Panc1 (cell line): ENCODE results near the gene TRIOBP. TPM values are rescaled to one million over a fixed set of nuclear protein-coding genes. Genes with fewer than 3 reads are reported as not detected.
A peak's percentile ranks its signal among the peaks of the same experiment; 100 is the strongest.

Source experiments
- ATAC-seq: fragments of 200-7000 bp; cut with Tn5 transposase; 2 replicates; pipeline ENCODE4 v1.9.1; 2020; ENCODE audit warnings: mild to moderate bottlenecking, moderate library complexity
- BruUV-seq: library from RNA; stranded (reverse); fragments of 400-500 nt; replicated peaks from 2 replicates; lab custom pipeline; 2021; lab: Mats Ljungman, UMichigan
- CTCF ChIA-PET: fragments of 300-600 bp; sonication (Branson Sonifier 250); formaldehyde crosslinking; loops from one replicate; lab custom pipeline; 2022; ENCODE audit warnings: antibody characterized with exemption; lab: Charles Lee
- POLR2A ChIA-PET: fragments of 300-600 bp; sonication (Branson Sonifier 250); formaldehyde crosslinking; loops from one replicate; lab custom pipeline; 2022; ENCODE audit warnings: antibody characterized with exemption; lab: Charles Lee
- DNase-seq: peaks from one replicate; pipeline ENCODE4 v3.0.0-alpha.2; 2010; ENCODE audit warnings: low read depth, low spot score
- H3K27ac ChIP-seq: 2 replicates; pipeline ENCODE4 v1.5.1; 2011; ENCODE audit warnings: mild to moderate bottlenecking, low read length, inconsistent platforms
- H3K27me3 ChIP-seq: fragments of 200-500 bp; sonication (Bioruptor generic); 2 replicates; pipeline ENCODE4 v1.6.0; 2014; ENCODE audit warnings: low read length, inconsistent platforms; ENCODE audit not compliant: control insufficient read depth, insufficient read depth
- H3K36me3 ChIP-seq: fragments of 200-500 bp; sonication (Bioruptor generic); 2 replicates; pipeline ENCODE4 v1.5.1; 2014; ENCODE audit warnings: inconsistent platforms, mild to moderate bottlenecking, low read length, moderate library complexity; ENCODE audit not compliant: control insufficient read depth, insufficient read depth
- H3K4me1 ChIP-seq: 2 replicates; pipeline ENCODE4 v1.5.1; 2011; ENCODE audit warnings: inconsistent platforms, mild to moderate bottlenecking, low read length, moderate library complexity; ENCODE audit not compliant: control insufficient read depth, insufficient read depth
- H3K4me3 ChIP-seq, 2 experiments: 2 replicates each; pipeline ENCODE4 v1.5.1; 2011 to 2012; ENCODE audit warnings: low read depth in 2 of 2, low read length in 2 of 2, mild to moderate bottlenecking in 2 of 2, inconsistent platforms in 1 of 2, moderate library complexity in 1 of 2
- H3K9me3 ChIP-seq: fragments of 200-500 bp; sonication (Bioruptor generic); 2 replicates; pipeline ENCODE4 v1.5.1; 2014; ENCODE audit warnings: low read depth, mild to moderate bottlenecking, inconsistent platforms, low read length, moderate library complexity; ENCODE audit not compliant: control insufficient read depth, insufficient read depth
- POLR2AphosphoS5 ChIP-seq: IDR thresholded peaks from 2 replicates; pipeline ENCODE4 v1.6.1; 2012; ENCODE audit warnings: mild to moderate bottlenecking, low read depth, low read length, moderate library complexity
- SIN3A ChIP-seq: IDR thresholded peaks from 2 replicates; pipeline ENCODE4 v1.6.1; 2012; ENCODE audit warnings: low read depth, mild to moderate bottlenecking, low read length, moderate library complexity, borderline replicate concordance; ENCODE audit not compliant: insufficient read depth
- TCF7L2 ChIP-seq: IDR thresholded peaks from 2 replicates; pipeline ENCODE4 v1.6.1; 2011; ENCODE audit warnings: mild to moderate bottlenecking, low read depth, low read length, inconsistent platforms
- in situ Hi-C: cut with HindIII; loops from 2 replicates; pipeline ENCODE4 v1.10.0; 2016; ENCODE audit warnings: low sequenced_read_pairs, low pct_unique_long_range_greater_than_20kb
- intact Hi-C: fragments of 100-400 bp; cut with micrococcal nuclease; formaldehyde crosslinking; loops from one replicate; pipeline ENCODE4 v1.10.0; 2022; ENCODE audit not compliant: unreplicated experiment
- total RNA-seq: library from RNA; stranded (reverse); gene quantifications from one replicate; pipeline ENCODE4 v1.2.1, GENCODE V29; 2021; ENCODE audit not compliant: unreplicated experiment
- TF ChIP-seq, protein P1 (sequence below), 2 experiments: IDR thresholded peaks; 2 replicates each; pipeline ENCODE4 v1.6.1; 2011 to 2012; ENCODE audit warnings: low read depth in 2 of 2, control low read depth in 1 of 2, low read length in 1 of 2, mild to moderate bottlenecking in 1 of 2, moderate library complexity in 1 of 2; ENCODE audit not compliant: insufficient read depth in 1 of 2
- TF ChIP-seq, protein P2 (sequence below): fragments of 450-650 bp; IDR thresholded peaks from 2 replicates; pipeline ENCODE4 v1.5.1; 2017; ENCODE audit warnings: mild to moderate bottlenecking

Gene TRIOBP
- total RNA-seq, 1 experiment from 2014 or later, result 50.5 TPM

DNA sequence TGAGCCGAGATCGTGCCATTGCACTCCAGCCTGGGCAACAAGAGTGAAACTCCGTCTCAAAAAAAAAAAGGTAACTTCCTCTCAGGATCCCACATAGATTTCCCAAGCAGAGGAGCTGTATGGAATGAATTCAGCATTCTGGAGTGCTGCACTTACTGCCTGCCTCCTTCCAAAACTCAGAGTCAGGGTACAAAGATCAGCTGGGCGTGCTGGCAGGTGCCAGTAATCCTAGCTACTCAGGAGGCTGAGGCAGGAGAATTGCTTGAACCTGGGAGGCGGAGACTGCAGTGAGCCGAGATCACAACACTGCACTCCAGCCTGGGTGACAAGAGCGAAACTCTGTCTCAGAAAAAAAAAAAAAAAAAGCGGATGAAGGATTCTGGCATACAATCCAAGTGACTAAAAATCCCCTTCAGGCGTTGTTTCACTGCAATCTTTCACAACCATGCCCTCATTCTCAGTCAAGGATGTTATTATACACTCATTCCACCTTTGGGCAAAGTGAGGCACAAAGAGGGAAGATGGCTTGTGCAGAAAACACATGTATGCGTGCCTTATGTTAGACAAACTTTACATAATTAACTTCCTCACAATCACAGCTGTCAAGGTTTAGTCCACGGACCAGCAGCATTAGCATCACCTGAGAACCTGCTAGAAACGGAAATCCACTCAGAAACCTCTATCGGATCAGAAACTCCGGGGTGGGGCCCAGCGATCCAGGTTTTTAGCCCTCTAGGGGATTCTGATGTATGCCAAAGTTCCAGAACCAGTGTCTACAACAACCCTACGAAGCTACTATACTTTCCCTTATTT lies 11.8 kb upstream of the TRIOBP start:
- ChIA-PET POLR2A (interaction anchor here (0.7 to 0.8 kb wide), 2 partner anchors 40 to 43 kb away, joined by 3 to 4 read pairs; no protein-coding TSS in a partner anchor), CTCF (interaction anchor here (0.6 kb wide), 1 partner anchor 51 kb away, joined by 3 read pairs; no protein-coding TSS in a partner anchor)
- TF ChIP-seq, protein P1, sequence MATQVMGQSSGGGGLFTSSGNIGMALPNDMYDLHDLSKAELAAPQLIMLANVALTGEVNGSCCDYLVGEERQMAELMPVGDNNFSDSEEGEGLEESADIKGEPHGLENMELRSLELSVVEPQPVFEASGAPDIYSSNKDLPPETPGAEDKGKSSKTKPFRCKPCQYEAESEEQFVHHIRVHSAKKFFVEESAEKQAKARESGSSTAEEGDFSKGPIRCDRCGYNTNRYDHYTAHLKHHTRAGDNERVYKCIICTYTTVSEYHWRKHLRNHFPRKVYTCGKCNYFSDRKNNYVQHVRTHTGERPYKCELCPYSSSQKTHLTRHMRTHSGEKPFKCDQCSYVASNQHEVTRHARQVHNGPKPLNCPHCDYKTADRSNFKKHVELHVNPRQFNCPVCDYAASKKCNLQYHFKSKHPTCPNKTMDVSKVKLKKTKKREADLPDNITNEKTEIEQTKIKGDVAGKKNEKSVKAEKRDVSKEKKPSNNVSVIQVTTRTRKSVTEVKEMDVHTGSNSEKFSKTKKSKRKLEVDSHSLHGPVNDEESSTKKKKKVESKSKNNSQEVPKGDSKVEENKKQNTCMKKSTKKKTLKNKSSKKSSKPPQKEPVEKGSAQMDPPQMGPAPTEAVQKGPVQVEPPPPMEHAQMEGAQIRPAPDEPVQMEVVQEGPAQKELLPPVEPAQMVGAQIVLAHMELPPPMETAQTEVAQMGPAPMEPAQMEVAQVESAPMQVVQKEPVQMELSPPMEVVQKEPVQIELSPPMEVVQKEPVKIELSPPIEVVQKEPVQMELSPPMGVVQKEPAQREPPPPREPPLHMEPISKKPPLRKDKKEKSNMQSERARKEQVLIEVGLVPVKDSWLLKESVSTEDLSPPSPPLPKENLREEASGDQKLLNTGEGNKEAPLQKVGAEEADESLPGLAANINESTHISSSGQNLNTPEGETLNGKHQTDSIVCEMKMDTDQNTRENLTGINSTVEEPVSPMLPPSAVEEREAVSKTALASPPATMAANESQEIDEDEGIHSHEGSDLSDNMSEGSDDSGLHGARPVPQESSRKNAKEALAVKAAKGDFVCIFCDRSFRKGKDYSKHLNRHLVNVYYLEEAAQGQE (IDR thresholded peaks at IDR 0.05; ENCODE audit: insufficient read depth in 1 of 2, low read depth in 2 of 2, low read length in 1 of 2), result no peak
- TF ChIP-seq TCF7L2, result no peak
- TF ChIP-seq POLR2AphosphoS5, result no peak
- TF ChIP-seq SIN3A, result no peak
- TF ChIP-seq, protein P2, sequence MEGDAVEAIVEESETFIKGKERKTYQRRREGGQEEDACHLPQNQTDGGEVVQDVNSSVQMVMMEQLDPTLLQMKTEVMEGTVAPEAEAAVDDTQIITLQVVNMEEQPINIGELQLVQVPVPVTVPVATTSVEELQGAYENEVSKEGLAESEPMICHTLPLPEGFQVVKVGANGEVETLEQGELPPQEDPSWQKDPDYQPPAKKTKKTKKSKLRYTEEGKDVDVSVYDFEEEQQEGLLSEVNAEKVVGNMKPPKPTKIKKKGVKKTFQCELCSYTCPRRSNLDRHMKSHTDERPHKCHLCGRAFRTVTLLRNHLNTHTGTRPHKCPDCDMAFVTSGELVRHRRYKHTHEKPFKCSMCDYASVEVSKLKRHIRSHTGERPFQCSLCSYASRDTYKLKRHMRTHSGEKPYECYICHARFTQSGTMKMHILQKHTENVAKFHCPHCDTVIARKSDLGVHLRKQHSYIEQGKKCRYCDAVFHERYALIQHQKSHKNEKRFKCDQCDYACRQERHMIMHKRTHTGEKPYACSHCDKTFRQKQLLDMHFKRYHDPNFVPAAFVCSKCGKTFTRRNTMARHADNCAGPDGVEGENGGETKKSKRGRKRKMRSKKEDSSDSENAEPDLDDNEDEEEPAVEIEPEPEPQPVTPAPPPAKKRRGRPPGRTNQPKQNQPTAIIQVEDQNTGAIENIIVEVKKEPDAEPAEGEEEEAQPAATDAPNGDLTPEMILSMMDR, result no peak
- no peaks in the 10 kb centered on the region for H3K9me3 ChIP-seq
- ATAC-seq, result no peak
- no peak overlapping the region for H3K4me3 ChIP-seq
- peaks cover 2% of the 10 kb centered on the region; the same call in 1 of the 2 replicates for H3K36me3 ChIP-seq
- no peaks in the 10 kb centered on the region for H3K27me3 ChIP-seq
- in situ Hi-C loops (no loop called here), intact Hi-C loops (no loop called here)
- H3K27ac ChIP-seq, result no peak overlapping the region
- peaks cover 13% of the 10 kb centered on the region for H3K4me1 ChIP-seq
- no peak for DNase-seq
- no TSS peak for BruUV-seq

DNA sequence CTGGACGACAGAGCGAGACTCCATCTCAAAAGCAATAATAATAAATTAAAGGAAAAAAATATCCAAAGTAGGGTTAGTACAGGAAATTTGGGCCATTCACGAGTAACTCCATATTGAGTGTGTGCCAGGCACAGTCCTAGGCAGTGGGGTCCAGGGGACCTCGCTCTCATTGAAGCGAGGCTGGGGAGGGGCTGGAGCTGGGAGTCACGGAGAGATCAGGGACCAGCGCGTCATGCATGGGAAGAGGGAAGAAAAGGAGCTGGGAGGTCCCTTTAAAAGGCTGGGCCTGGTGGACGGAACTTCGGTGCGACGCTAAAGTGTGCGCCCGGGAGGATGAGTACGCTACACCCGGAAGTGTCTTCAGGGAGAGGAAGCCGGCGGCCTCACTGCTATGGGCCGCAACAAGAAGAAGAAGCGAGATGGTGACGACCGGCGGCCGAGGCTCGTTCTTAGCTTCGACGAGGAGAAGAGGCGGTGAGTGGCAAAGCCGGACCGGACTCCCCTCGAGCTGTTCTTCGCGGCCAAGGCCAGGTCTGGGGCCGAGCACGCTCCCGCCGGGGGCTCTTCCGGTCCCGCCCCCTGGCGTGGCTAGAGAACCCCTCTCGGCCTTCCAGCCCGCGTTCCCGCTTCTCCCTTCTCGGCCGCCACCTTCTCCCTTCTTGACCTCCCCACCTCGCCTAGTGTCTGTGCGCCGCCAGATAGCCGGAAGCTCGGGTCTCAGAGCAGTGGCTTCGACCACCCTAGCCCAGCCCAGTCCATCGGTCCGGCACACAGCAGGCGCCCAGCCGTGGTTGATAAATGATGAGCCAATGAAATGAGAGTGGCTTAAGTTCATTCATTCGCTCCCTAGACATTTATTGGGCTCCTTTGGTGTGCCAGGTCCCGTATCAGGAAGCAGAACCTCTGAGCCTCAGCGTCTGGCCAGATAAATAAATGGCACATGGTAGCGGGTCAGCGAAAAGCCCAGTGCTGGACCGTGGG lies 10.6 kb upstream of the TRIOBP start, which contains the start of gene NOL12:
Gene NOL12 (plus strand): TSS at position 342 of the 981 bp plus-strand sequence. CDS start 50 bp downstream, at position 392.
- intact Hi-C loops, result no loop called here

More for the DNA sequence above, 10.6 kb upstream of the TRIOBP start, which contains the start of gene NOL12:
- H3K4me1 ChIP-seq, result peaks cover 2% of the 10 kb centered on the region
- DNase-seq, result peak; percentile 50
- H3K27ac ChIP-seq, result peak within 1 kb of the TSS; percentile 86
- ChIA-PET CTCF (no interaction called here), POLR2A (interaction anchor here (0.5 to 0.8 kb wide), 3 partner anchors 15 to 158 kb away, joined by 3 to 4 read pairs (median 4); no protein-coding TSS in a partner anchor)
- H3K27me3 ChIP-seq, result no peaks in the 10 kb centered on the region
- TF ChIP-seq SIN3A (0 out of 2 replicates have a peak, but pooled peaks have one; percentile 70), POLR2AphosphoS5 (peak; percentile 83)
- TF ChIP-seq, protein P2, result no peak
- in situ Hi-C loops, result no loop called here
- H3K36me3 ChIP-seq, result peaks cover 2% of the 10 kb centered on the region; the same call in 1 of the 2 replicates
- peak within 1 kb of the TSS; percentile 81 to 90 for H3K4me3 ChIP-seq
- no TSS peak for BruUV-seq
- no peaks in the 10 kb centered on the region for H3K9me3 ChIP-seq
- ATAC-seq, result peak; percentile 92
